HepG2 (cell line): ENCODE results near the gene NPS. TPM values are rescaled to one million over a fixed set of nuclear protein-coding genes. Genes with fewer than 3 reads are reported as not detected.

Experiments
- ATAC-seq: fragments of 200-7000 bp; cut with Tn5 transposase; 3 replicates; pipeline ENCODE4 v1.9.1; 2020; ENCODE audit warnings: mild to moderate bottlenecking, moderate library complexity
- BruUV-seq: library from RNA; stranded (reverse); fragments of 400-500 nt; replicated peaks from 2 replicates; lab custom pipeline; 2021; lab: Mats Ljungman, UMichigan
- CTCF ChIA-PET: fragments of 300-600 bp; formaldehyde crosslinking; extraction: SDS; loops from one replicate; lab custom pipeline; 2021; ENCODE audit warnings: low total read pairs, inconsistent platforms, low intra/inter-chr PET ratio; lab: Yijun Ruan, JAX
- POLR2A ChIA-PET: fragments of 350-600 bp; sonication (Branson Sonifier 250); formaldehyde crosslinking; loops from one replicate; lab custom pipeline; 2020; ENCODE audit warnings: antibody characterized with exemption, inconsistent platforms; lab: Yijun Ruan, JAX
- DNase-seq: peaks from one replicate; pipeline ENCODE4 v3.0.0-alpha.2; 2015; ENCODE audit warnings: low spot score
- FAIRE-seq: peaks from 3 replicates; lab custom pipeline; 2011; peaks lifted over from hg19 to GRCh38; lab: Jason Lieb, UNC
- H2AFZ ChIP-seq: one replicate; pipeline ENCODE4 v1.6.1; 2011; ENCODE audit warnings: low read length, inconsistent platforms
- H3K27ac ChIP-seq: fragments of 300-600 bp; 3 replicates; pipeline ENCODE4 v1.8.0; 2011; ENCODE audit warnings: mixed run types, mild to moderate bottlenecking, mixed read lengths, low read length, inconsistent platforms; ENCODE audit not compliant: insufficient read depth; ENCODE audit errors: extremely low read length
- H3K27me3 ChIP-seq, 2 experiments: fragments of 200-600 bp in 1 of 2; 2 replicates in 1 of 2; 3 replicates in 1 of 2; pipeline versions ENCODE4 v1.6.0 to v1.8.0; 2011; ENCODE audit warnings: low read length in 2 of 2, mild to moderate bottlenecking in 2 of 2, moderate library complexity in 2 of 2, inconsistent platforms in 1 of 2; ENCODE audit not compliant: insufficient read depth in 2 of 2, control insufficient read depth in 1 of 2
- H3K36me3 ChIP-seq, 2 experiments: fragments of 200-600 bp in 1 of 2; replicated peaks in 1 of 2; 2 replicates in 1 of 2; 3 replicates in 1 of 2; pipeline versions ENCODE4 v1.5.1 to v1.8.0; 2011; ENCODE audit warnings: low read length in 2 of 2, inconsistent platforms in 1 of 2; ENCODE audit not compliant: insufficient read depth in 2 of 2, control insufficient read depth in 1 of 2
- H3K4me1 ChIP-seq: 2 replicates; pipeline ENCODE4 v1.5.1; 2012; ENCODE audit warnings: low read length, inconsistent platforms; ENCODE audit not compliant: insufficient read depth
- H3K4me2 ChIP-seq: 2 replicates; pipeline ENCODE4 v1.6.0; 2011; ENCODE audit warnings: low read depth, low read length, inconsistent platforms
- H3K4me3 ChIP-seq, 3 experiments: fragments of 200-600 bp in 1 of 3; sonication (generic), shearing (Covaris generic) in 1 of 3; replicated peaks in 1 of 3; 2 replicates each; pipeline ENCODE4 v1.5.1; 2011 to 2016; ENCODE audit warnings: low read length in 3 of 3, inconsistent platforms in 2 of 3, low read depth in 2 of 3, mild to moderate bottlenecking in 2 of 3, control low read depth in 1 of 3, mixed read lengths in 1 of 3; ENCODE audit not compliant: insufficient read depth in 1 of 3
- H3K79me2 ChIP-seq: one replicate; pipeline ENCODE4 v1.6.1; 2011; ENCODE audit warnings: low read length, inconsistent platforms; ENCODE audit not compliant: insufficient read depth
- H3K9ac ChIP-seq: 2 replicates; pipeline ENCODE4 v1.6.0; 2011; ENCODE audit warnings: mild to moderate bottlenecking, low read depth, low read length, inconsistent platforms; ENCODE audit not compliant: insufficient read depth
- H3K9me3 ChIP-seq: 2 replicates; pipeline ENCODE4 v1.5.1; 2012; ENCODE audit warnings: mild to moderate bottlenecking, low read length
- H4K20me1 ChIP-seq: 2 replicates; pipeline ENCODE4 v1.6.0; 2011; ENCODE audit warnings: inconsistent platforms, mild to moderate bottlenecking, low read length, moderate library complexity; ENCODE audit not compliant: insufficient read depth
- ESRRA ChIP-seq: sonication (generic); formaldehyde crosslinking; IDR thresholded peaks from 2 replicates; pipeline ENCODE4 v1.5.1; 2020; ENCODE audit warnings: mild to moderate bottlenecking, low read depth, missing genetic modification reagents
- GABPB1 ChIP-seq: IDR thresholded peaks from 2 replicates; pipeline ENCODE4 v1.6.1; 2016; ENCODE audit warnings: mild to moderate bottlenecking, missing genetic modification reagents, moderate library complexity, missing compliant biosample characterization
- GFI1 ChIP-seq: sonication (generic); formaldehyde crosslinking; IDR thresholded peaks from 2 replicates; pipeline ENCODE4 v1.5.0; 2020; ENCODE audit warnings: missing genetic modification reagents, mild to moderate bottlenecking, borderline replicate concordance
- KAT7 ChIP-seq: IDR thresholded peaks from 2 replicates; pipeline ENCODE4 v1.6.1; 2018; ENCODE audit warnings: borderline replicate concordance, missing compliant biosample characterization
- MAX ChIP-seq: IDR thresholded peaks from 2 replicates; pipeline ENCODE4 v1.6.1; 2012; ENCODE audit warnings: inconsistent platforms
- MEIS2 ChIP-seq: sonication (generic); formaldehyde crosslinking; IDR thresholded peaks from 2 replicates; pipeline ENCODE4 v1.9.0; 2021; ENCODE audit warnings: mild to moderate bottlenecking, missing genetic modification reagents
- NBN ChIP-seq: fragments of 450-650 bp; conservative IDR thresholded peaks from 2 replicates; pipeline ENCODE4 v1.6.1; 2017
- NPAS2 ChIP-seq: sonication (generic); formaldehyde crosslinking; IDR thresholded peaks from 2 replicates; pipeline ENCODE4 v1.8.0; 2022; ENCODE audit warnings: mild to moderate bottlenecking, missing genetic modification reagents, borderline replicate concordance
- SAP130 ChIP-seq: IDR thresholded peaks from 2 replicates; pipeline ENCODE4 v1.6.1; 2016; ENCODE audit warnings: low read depth
- ZFP82 ChIP-seq: sonication (generic); formaldehyde crosslinking; IDR thresholded peaks from 2 replicates; pipeline ENCODE4 v1.5.1; 2020; ENCODE audit warnings: mild to moderate bottlenecking, missing genetic modification reagents, borderline replicate concordance
- ZNF382 ChIP-seq: sonication (generic); formaldehyde crosslinking; IDR thresholded peaks from 2 replicates; pipeline ENCODE4 v1.5.0; 2020; ENCODE audit warnings: missing genetic modification reagents, mild to moderate bottlenecking, borderline replicate concordance
- ZNF414 ChIP-seq: sonication (generic); formaldehyde crosslinking; IDR thresholded peaks from 2 replicates; pipeline ENCODE4 v1.5.0; 2020; ENCODE audit warnings: missing genetic modification reagents
- ZNF607 ChIP-seq: sonication (generic); formaldehyde crosslinking; IDR thresholded peaks from 2 replicates; pipeline ENCODE4 v1.5.1; 2020; ENCODE audit warnings: missing genetic modification reagents, mild to moderate bottlenecking, borderline replicate concordance
- ZNF646 ChIP-seq: sonication (generic); formaldehyde crosslinking; IDR thresholded peaks from 2 replicates; pipeline ENCODE4 v1.9.0; 2021; ENCODE audit warnings: mild to moderate bottlenecking, missing genetic modification reagents
- ZNF768 ChIP-seq: sonication (generic); formaldehyde crosslinking; IDR thresholded peaks from 2 replicates; pipeline ENCODE4 v1.4.0; 2020; ENCODE audit warnings: missing genetic modification reagents
- WGBS: methylation state at CpG from one replicate; pipeline ENCODE4 v1.1.6; 2017; ENCODE audit warnings: low lambda C conversion rate; 5-methylcytosine and 5-hydroxymethylcytosine counted together
- in situ Hi-C: cut with HindIII; loops from 2 replicates; pipeline ENCODE4 v1.10.0; 2017; ENCODE audit warnings: low pct_unique_long_range_greater_than_20kb; ENCODE audit not compliant: extremely low pct_ligation_motif_present
- intact Hi-C: fragments of 100-400 bp; cut with micrococcal nuclease; formaldehyde crosslinking; loops from one replicate; pipeline ENCODE4 v1.10.0; 2022; ENCODE audit not compliant: unreplicated experiment
- polyA plus RNA-seq, 8 experiments: library from polyadenylated mRNA; depleted of rRNA in 3 of 8; stranded (reverse) in 7 of 8; unstranded in 1 of 8; fragments of >200 nt; fragmentation: Illumina TruSeq in 4 of 8; extraction: Trizol in 4 of 8; gene quantifications; 2 replicates each; pipeline versions ENCODE4 v1.2.1 to v1.2.3, GENCODE V29; 2011 to 2016; ENCODE audit warnings: low read depth in 4 of 8, missing spikeins in 1 of 8, mixed read lengths in 1 of 8; ENCODE audit not compliant: insufficient read depth in 1 of 8
- total RNA-seq, 5 experiments: library from RNA; depleted of rRNA; stranded (reverse); fragments of >200 nt; fragmentation: Illumina TruSeq; extraction: Trizol; gene quantifications; 2 replicates each; pipeline ENCODE4 v1.2.3, GENCODE V29; 2016; ENCODE audit warnings: low read depth in 1 of 5

Gene NPS
- total and polyA plus RNA-seq, 2 of the 13 experiments (the other 11 are each of a cell fraction or from before 2014, with no cell fraction given), result not detected

- TF ChIP-seq ESRRA (CRISPR knock-in tag) (no peak), ZNF382 (no peak), ZNF768 (CRISPR knock-in tag) (no peak), GFI1 (CRISPR knock-in tag) (no peak), GABPB1 (CRISPR knock-in tag) (no peak), NBN (no peak), MEIS2 (no peak)
Observed at GRCh38 chr10:127534496-127534895, 14.6 kb upstream of the NPS start (continued).

GRCh38 chr10:127535802-127536515, 13.2 kb upstream of the NPS start:
- BruUV-seq, result no TSS peak
- ChIA-PET CTCF (no interaction called here), POLR2A (no interaction called here)
- DNase-seq, result no peak
- H2AFZ ChIP-seq, result no peak overlapping the region
- no peak overlapping the region for H3K9ac ChIP-seq
- ATAC-seq, result no peak
- no peaks in the 10 kb centered on the region for H3K79me2 ChIP-seq
- no peak overlapping the region for H3K4me3 ChIP-seq
- no peaks in the 10 kb centered on the region for H4K20me1 ChIP-seq
- H3K27ac ChIP-seq, result no peak overlapping the region
- intact Hi-C loops, result no loop called here
- in situ Hi-C loops, result no loop called here
- no peaks in the 10 kb centered on the region for H3K36me3 ChIP-seq
- 32% methylated on average over 8 of the region's 8 CpGs for WGBS
- FAIRE-seq, result no peak
- peaks cover 5% of the 10 kb centered on the region; the same call in 1 of the 2 replicates for H3K4me1 ChIP-seq
- no peak overlapping the region for H3K4me2 ChIP-seq
- H3K9me3 ChIP-seq, result no peaks in the 10 kb centered on the region
- peaks cover 2 to 26% of the 10 kb centered on the region in 2 experiments; a peak in 4 of 5 replicates for H3K27me3 ChIP-seq
- TF ChIP-seq NPAS2 (CRISPR knock-in tag) (no peak), KAT7 (CRISPR knock-in tag) (no peak), SAP130 (CRISPR knock-in tag) (no peak), ZNF646 (CRISPR knock-in tag) (no peak), ZNF607 (CRISPR knock-in tag) (no peak), ZNF414 (CRISPR knock-in tag) (no peak), ZFP82 (CRISPR knock-in tag) (no peak), MAX (no peak)
